ENCODE data around the gene KIF2A. TPM values are rescaled to one million over a fixed set of nuclear protein-coding genes. Genes with fewer than 3 reads are reported as not detected.

KIF2A gene
- 22.8 and 33.6 TPM in 2 replicates for total RNA-seq

DNA sequence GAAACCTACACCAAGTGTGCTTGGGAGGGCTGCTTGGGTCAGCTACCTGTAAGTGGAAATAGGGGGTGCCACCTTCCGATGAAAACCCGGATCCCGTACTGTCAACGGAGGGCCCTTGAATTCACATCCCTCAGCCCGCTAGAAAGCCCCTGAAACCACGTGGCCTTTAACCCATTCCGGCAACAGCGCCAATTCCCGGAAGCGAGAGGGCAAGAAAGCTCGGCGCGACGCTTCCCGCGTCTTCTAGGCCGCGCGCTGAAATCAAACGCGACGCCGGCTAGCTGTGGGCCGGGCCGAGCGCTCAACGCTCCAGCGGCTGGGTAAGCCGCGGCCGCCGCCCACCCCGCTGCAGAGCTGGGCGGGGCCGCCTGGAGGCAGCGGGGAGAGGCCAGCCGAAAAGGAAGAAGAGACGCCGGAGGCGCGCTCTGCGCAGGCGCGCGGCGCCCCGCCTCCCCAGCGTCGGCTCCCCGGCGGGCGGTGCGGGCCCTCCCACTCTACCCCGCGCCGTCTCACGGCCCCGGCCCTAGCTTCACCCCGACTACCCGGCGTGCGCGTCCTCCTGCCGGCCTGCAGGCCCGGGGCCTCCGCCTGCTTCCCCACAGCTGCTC, at the start of gene KIF2A:
TSS of gene KIF2A (plus strand) at position 492 of the 608 bp plus-strand sequence. CDS start 267 bp downstream, outside the sequence.

GRCh38 chr5:62403411-62404250, 97.6 kb downstream of the KIF2A start, which contains the start of gene DIMT1:
TSS of gene DIMT1 (minus strand) at chr5:62403905. CDS start at chr5:62403772, 133 bp downstream.

GRCh38 chr5:62412549-62413329, 106.7 kb downstream of the KIF2A start, which contains the start of gene IPO11:
TSS of gene IPO11 (plus strand) at chr5:62412763. CDS start at chr5:62437280, 24,517 bp downstream.

Other genes with a start within 250 kb of the KIF2A start
- 25.9 and 32.0 TPM in 2 replicates for gene DIMT1, start 97.7 kb downstream of the KIF2A start, total RNA-seq
- 8.0 and 10.0 TPM in 2 replicates for gene IPO11, start 106.6 kb downstream of the KIF2A start, total RNA-seq